NCI-H2171 treated with DMSO at 0.1 percent for 48 hours (cell line): Measurements from ENCODE around the gene GMCL1.
A peak's percentile ranks its signal among the peaks of the same experiment; 100 is the strongest.
"Not testable (repeated sequence)": the region's sequence is repeated elsewhere in the genome, so short reads cannot be mapped to it uniquely, and the experiment has no call there.

Experiments used
- DNase-seq: peaks from one replicate; lab custom pipeline; 2025; lab: John Stamatoyannopoulos, UW

GMCL1 gene

DNA sequence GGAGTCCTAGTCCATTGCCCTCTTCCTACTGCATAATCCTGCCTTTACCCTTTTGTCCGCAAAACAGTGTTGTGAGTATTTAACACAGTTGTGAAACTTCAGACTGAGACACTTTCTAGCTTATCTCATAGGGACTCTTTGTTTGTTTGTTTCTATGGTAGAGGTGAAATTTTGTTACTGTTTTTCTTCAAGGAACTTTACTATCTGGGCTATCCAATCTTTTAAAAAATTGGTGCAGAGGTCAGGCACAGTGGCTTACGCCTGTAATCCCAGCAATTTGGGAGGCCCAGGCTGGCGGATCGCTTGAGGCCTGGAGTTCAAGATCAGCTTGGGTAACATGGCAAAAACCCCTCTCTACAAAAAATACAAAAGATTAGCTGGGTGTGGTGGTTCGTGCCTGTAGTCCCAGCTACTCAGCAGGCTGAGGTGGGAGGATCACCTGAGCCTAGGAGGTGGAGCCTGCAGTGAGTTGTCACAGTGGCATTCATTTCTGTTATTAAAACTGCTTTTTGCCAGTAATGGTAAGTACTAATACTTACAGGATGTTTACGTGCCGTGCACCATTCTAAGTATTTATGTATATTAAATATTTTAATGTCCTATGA, 18.8 kb downstream of the GMCL1 start:
- DNase-seq = no peak

- no peak for DNase-seq
Observed at GRCh38 chr2:69858261-69858660, 28.8 kb downstream of the GMCL1 start.

- DNase-seq = no peak
Observed at GRCh38 chr2:69863298-69863697, 33.8 kb downstream of the GMCL1 start.

DNA sequence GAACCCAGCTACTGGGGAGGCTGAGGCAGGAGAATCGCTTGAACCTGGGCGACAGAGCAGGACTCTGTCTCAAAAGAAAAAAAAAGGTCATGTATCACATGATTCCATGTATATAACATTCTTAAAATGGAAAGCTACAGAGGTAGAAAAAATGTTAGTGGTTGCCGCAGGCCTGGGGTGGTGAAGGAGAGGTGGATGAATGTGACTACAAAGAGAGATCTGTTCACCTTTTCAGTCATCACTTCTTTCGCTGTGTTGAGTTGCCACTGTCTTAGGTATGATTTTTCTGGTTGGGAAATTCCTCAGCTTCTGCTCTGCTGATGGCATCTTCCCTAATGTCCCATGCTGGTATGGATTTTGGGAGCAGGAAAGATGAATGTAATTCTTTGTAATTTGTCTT, 59.0 kb downstream of the GMCL1 start:
- DNase-seq = no peak

DNA sequence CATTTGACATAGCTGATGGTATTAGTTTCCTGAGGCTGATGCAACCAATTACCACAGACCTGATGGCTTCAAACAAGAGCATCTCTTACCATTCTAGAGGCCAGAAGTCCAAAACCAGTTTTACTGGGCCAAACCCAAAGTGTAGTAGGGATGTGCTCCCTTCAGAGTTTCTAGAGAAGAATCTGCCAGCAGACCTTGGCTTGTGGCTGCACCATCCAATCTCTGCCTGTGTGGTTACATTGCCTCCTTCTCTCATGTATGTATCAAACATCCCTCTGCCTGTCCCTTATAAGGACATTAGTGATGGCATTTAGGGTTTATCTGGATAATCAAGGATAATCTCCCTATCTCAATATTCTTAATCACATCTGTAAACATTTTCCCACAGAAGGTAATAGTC, 59.8 kb downstream of the GMCL1 start:
- no peak for DNase-seq

DNA sequence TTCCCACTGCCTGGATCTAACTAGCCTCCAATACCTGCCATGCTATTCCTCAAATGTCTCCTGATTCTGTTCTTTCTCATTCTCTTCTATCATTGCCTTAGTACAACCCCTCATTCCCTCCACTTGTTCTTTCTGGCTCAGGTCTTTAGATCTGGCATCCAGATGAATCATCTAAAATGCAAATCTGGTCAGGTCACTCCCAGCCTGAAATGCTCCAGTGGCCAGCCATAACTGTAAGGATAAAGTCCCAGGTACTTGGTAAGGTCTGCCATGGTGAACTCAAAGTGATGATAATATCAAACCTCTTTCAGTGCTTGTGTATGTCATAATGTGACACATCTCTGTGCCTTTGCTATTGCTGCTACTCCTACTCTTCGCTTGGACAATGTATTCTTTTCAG, 61.4 kb downstream of the GMCL1 start:
- no peak for DNase-seq

DNA sequence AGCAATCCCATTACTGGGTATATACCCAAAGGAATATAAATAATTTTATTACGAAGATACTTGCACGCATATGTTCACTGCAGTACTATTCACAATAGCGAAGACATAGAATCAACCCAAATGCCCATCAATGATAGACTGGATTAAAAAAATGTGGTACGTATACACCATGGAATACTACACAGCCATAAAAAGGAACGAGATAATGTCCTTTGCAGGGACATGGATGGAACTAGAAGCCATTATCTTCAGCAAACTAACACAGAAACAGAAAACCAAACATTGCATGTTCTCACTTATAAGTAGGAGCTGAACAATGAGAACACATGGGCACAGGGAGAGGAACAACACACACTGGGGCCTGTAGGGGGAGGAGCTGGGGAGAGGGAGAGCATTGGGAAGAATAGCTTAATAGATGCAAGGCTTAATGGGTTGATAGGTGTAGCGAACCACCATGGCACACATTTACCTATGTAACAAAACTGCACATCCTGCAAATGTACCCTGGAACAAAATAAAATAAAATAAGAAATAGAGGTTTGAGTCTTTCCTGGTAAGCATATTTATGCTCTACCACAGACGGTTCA, 63.5 kb downstream of the GMCL1 start:
- not testable (repeated sequence) for DNase-seq

DNA sequence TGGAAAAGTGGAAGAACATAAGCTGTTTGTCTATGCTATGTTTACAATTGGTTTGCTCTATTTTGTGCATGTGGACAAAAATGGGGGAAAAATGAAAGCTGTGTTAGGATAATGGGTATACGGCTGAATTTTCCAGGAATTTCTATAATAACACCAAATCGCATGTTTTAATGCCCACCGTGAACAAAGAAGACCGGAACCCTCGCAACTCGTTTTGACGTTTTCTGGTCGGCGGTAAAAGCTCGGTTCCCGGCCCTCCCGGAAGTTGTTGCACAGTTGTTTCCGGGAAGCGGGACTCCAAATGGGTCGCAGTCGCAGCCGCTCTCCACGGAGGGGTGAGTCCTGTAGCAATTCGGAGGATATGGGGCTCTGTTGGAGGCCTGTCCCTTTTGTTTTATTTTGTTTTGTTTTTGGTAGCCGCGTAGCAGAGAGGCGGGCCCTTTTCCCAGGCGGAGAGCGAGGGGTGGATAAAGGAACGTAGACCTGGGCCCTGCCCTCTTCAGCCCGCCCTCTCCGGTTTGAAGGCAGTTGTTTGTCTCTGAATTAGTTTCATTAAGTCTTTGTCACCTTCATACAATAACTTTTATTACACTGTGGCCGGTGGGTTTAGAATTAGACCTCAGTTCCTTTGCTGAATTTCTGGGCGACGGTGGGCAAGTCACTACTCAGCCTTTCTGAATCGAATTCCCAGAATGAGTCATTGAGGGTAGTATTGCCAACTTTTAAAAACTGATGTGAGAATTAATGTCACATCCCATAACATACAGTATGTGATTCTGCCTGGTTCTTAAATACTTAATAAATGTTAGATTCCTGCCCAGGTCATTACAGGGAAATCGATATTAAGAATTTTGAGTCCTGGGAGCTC, 64.5 kb downstream of the GMCL1 start, which contains the start of gene SNRNP27:
SNRNP27 (plus strand) TSS at position 273 of the 868 bp plus-strand sequence; CDS start at position 302, 29 bp downstream.
- peak; percentile 84 for DNase-seq

- not testable (repeated sequence) for DNase-seq
Observed at GRCh38 chr2:69894737-69895136, 65.3 kb downstream of the GMCL1 start.

- DNase-seq = no peak
Observed at GRCh38 chr2:69902213-69902922, 72.9 kb downstream of the GMCL1 start.

DNA sequence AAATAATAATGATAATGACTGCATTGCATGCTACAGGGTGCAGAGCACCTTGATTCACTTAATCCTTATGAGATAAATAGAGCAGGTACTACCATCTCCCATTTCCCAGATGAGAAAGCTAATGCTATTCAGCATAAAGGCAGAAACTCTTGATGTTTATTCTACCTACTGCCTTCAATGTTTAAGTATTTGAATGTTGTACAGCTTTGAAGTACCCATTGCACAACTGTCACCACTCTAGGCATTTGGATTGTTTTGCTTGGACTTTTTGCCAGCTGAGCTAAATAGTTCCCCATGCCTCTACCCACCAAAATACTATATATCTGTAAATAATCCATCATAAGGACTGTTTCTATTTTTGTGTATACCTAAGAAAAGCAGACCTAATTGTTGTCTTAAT, 77.8 kb downstream of the GMCL1 start:
- no peak for DNase-seq

GRCh38 chr2:69911985-69912563, 82.6 kb downstream of the GMCL1 start:
- DNase-seq = peak; percentile 77

GRCh38 chr2:69914164-69914949, 84.9 kb downstream of the GMCL1 start:
- DNase-seq = peak; percentile 100

DNA sequence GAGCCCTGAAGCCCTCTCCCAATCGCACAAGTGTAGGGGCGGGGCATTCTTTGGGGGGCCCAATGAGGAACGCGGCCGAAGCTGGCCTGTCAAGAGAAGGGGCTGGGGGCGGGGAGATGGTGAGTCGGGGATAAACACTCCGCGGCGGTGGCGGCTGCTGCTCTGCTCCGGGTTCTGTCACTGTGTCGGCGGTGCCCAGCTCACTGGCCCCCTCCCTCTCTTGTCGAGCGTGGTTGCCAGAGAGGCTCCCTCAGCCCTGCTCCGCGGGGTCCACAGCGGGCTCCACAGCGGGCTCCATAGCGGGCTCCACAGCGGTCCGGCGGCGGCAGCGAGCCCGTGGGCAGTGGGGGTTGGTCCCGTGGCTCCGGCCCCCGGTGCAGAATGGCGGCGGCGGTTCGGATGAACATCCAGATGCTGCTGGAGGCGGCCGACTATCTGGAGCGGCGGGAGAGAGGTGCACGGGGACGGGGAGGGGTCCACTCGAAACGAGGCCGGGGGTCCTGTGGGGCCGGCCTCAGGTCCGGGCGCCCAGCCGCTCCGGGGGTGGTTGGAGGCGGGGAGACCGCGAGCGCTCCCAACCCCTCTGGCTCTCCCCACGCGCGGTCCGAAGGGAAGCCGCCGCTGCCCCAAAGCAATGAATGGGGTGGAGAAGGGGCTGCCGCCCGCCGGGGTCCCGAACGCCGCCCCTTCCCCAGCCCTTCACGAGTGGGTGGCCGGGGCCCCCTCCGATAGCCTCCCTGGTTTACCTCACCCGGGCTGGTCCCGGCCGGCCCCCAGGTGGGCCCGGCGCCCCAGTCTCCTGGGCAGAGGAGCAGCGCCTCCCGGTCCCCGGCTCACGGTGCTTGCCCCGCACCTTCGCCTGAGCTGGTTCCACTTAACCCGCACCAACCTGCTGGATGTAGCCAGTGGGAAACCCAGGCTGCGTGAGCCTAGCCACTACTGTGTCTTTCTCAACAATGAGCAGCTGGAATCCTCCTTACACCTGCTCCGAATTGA, 85.8 kb downstream of the GMCL1 start, which contains the start of gene MXD1:
MXD1 (plus strand) TSS at position 160 of the 996 bp plus-strand sequence; CDS start at position 382, 222 bp downstream.
- no peak for DNase-seq

DNA sequence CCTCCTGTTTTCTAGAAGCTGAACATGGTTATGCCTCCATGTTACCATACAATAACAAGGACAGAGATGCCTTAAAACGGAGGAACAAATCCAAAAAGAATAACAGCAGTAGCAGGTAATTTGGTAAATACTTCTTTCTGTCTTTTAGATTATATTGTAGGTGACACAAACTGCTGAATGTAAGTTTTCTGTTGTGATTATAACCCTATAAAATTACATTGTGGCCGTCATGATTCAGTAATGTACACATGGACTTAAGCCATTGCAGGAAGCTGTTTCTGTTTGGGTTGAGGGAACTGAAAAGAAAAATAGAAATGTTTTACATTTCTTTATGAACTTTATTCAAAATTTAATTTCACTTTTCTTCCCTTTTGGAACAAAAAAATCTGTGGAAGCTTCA, 86.6 kb downstream of the GMCL1 start:
- DNase-seq = no peak

GRCh38 chr2:69917852-69918251, 88.4 kb downstream of the GMCL1 start:
- DNase-seq = no peak

GRCh38 chr2:69918401-69918800, 88.9 kb downstream of the GMCL1 start:
- no peak for DNase-seq

- DNase-seq = no peak
Observed at GRCh38 chr2:69923116-69923515, 93.7 kb downstream of the GMCL1 start.

DNA sequence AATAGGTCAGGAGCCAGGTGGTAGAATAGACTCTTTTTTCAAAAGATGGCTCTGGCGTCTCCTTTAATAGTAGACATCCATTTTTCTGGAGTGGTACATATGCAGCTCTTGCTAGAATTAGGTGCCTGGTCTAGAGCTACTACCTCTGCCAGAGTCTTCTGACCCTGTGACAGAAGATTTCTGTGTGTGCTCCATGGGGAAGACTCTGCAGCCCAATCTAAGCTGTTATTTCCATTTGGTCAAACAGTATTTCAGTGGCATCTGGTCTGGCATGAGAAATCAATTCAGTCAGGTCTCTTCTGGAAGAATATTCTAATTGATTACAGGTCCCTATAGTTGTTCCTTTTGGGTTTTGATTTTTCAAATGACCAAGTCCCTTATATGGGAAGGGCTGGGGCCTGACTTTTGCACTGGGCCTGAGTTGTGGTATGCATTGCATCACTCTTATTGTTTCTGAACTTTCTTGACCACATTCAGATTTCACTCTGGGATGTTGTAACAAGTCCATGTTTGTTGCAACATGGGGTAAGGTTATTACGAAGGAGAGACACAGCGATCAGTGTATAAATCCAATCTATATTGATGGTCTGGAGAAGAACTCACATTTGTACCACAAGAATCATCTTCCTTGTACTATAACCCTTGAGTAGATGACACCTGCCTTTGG, 97.5 kb downstream of the GMCL1 start:
- no peak for DNase-seq
